GM21515 (cell line): ENCODE measurements around the gene OR6C6.
"Not testable (repeated sequence)": the region's sequence is repeated elsewhere in the genome, so short reads cannot be mapped to it uniquely, and the experiment has no call there.

Experiments used
- ATAC-seq: cut with Tn5 transposase; IDR thresholded peaks from one replicate; pipeline ENCODE4 v1.9.1; 2021; ENCODE audit not compliant: unreplicated experiment

OR6C6 gene

GRCh38 chr12:55296469-55296868, at the start of gene OR6C6:
OR6C6 (minus strand) TSS chr12:55296569; CDS start chr12:55295232, 1,337 bp downstream.
- no peak for ATAC-seq

- no peak for ATAC-seq
These were observed 39.6 kb upstream of the OR6C6 start for GRCh38 chr12:55336002-55336401.

GRCh38 chr12:55330446-55330845, 34.1 kb upstream of the OR6C6 start, which contains the start of gene OR6C3:
OR6C3 (plus strand) TSS chr12:55330746; CDS start chr12:55331701, 955 bp downstream.
- ATAC-seq, result no peak

GRCh38 chr12:55325801-55326200, 29.4 kb upstream of the OR6C6 start:
- not testable (repeated sequence) for ATAC-seq

GRCh38 chr12:55320201-55320600, 23.8 kb upstream of the OR6C6 start:
- ATAC-seq, result no peak

- ATAC-seq, result no peak
These were observed 17.7 kb upstream of the OR6C6 start, which contains the start of gene OR6C1 for GRCh38 chr12:55314043-55314442. OR6C1 (plus strand) TSS chr12:55314343; CDS start chr12:55320600, 6,257 bp downstream.

GRCh38 chr12:55289999-55290398, 6.4 kb downstream of the OR6C6 start:
- no peak for ATAC-seq

GRCh38 chr12:55280991-55281390, 15.4 kb downstream of the OR6C6 start:
- no peak for ATAC-seq

GRCh38 chr12:55258303-55258702, 38.1 kb downstream of the OR6C6 start:
- no peak for ATAC-seq

GRCh38 chr12:55256831-55257230, 39.5 kb downstream of the OR6C6 start:
- no peak for ATAC-seq

- ATAC-seq, result no peak
These were observed 43.1 kb downstream of the OR6C6 start for GRCh38 chr12:55253281-55253680.

GRCh38 chr12:55250944-55251343, 45.4 kb downstream of the OR6C6 start:
- ATAC-seq, result no peak

GRCh38 chr12:55246159-55246558, 50.2 kb downstream of the OR6C6 start:
- ATAC-seq, result no peak

GRCh38 chr12:55244309-55244708, 52.1 kb downstream of the OR6C6 start, which contains the start of gene OR6C74:
OR6C74 (plus strand) TSS chr12:55244609; CDS start chr12:55247288, 2,679 bp downstream.
- no peak for ATAC-seq
